Activated B cell treated with CpG ODN at 0.5 μM for 24 hours (primary cell): ENCODE data around the gene NPNT. TPM values are rescaled to one million over a fixed set of nuclear protein-coding genes. Genes with fewer than 3 reads are reported as not detected.

Experiments used
- ATAC-seq: fragments of 200-7000 bp; cut with Tn5 transposase; one replicate; pipeline ENCODE4 v1.10.0; 2021; ENCODE audit warnings: low read depth, mild to moderate bottlenecking, moderate library complexity
- CTCF ChIA-PET: fragments of 350-600 bp; sonication (Branson Sonifier 250); formaldehyde crosslinking; loops from one replicate; lab custom pipeline; 2021; ENCODE audit warnings: antibody characterized with exemption; lab: Charles Lee
- POLR2A ChIA-PET: fragments of 350-600 bp; sonication (Branson Sonifier 250); formaldehyde crosslinking; loops from one replicate; lab custom pipeline; 2021; ENCODE audit warnings: antibody characterized with exemption; lab: Charles Lee
- DNase-seq: peaks from one replicate; pipeline ENCODE4 v3.0.0; 2022
- H3K27ac Mint-ChIP-seq: one replicate; pipeline ENCODE4 v1.8.0; 2020; ENCODE audit warnings: mixed read lengths
- H3K27me3 Mint-ChIP-seq: one replicate; pipeline ENCODE4 v1.8.0; 2021; ENCODE audit warnings: mixed read lengths
- H3K36me3 Mint-ChIP-seq: one replicate; pipeline ENCODE4 v1.8.0; 2021; ENCODE audit warnings: low read depth, mixed read lengths
- H3K4me1 Mint-ChIP-seq: one replicate; pipeline ENCODE4 v1.8.0; 2021; ENCODE audit warnings: mixed read lengths
- H3K4me3 Mint-ChIP-seq: one replicate; pipeline ENCODE4 v1.8.0; 2020; ENCODE audit warnings: mild to moderate bottlenecking, mixed read lengths
- H3K9me3 Mint-ChIP-seq: one replicate; pipeline ENCODE4 v1.8.0; 2020; ENCODE audit warnings: mixed read lengths
- intact Hi-C: fragments of 100-400 bp; cut with micrococcal nuclease; formaldehyde crosslinking; loops from one replicate; pipeline ENCODE4 v1.15.1; 2024
- total RNA-seq: library from RNA; stranded (reverse); gene quantifications from 2 replicates; pipeline ENCODE4 v1.2.3, GENCODE V29; 2022
- TF ChIP-seq, protein P1 (sequence below): fragments of 200-600 bp; IDR thresholded peaks from one replicate; pipeline ENCODE4 v1.8.0; 2022; ENCODE audit warnings: antibody characterized with exemption, mild to moderate bottlenecking

The NPNT gene
- total RNA-seq, 1 donor from 2014 or later: not detected

GRCh38 chr4:105917171-105917685, 22.0 kb downstream of the NPNT start:
- Mint-ChIP-seq H3K36me3 (no peaks in the 10 kb centered on the region), H3K4me1 (no peaks in the 10 kb centered on the region), H3K4me3 (no peak overlapping the region), H3K27me3 (no peaks in the 10 kb centered on the region), H3K9me3 (no peaks in the 10 kb centered on the region), H3K27ac (no peak overlapping the region)
- intact Hi-C loops: no loop called here
- POLR2A ChIA-PET: no interaction called here
- CTCF ChIA-PET: no interaction called here
- TF ChIP-seq, protein P1, sequence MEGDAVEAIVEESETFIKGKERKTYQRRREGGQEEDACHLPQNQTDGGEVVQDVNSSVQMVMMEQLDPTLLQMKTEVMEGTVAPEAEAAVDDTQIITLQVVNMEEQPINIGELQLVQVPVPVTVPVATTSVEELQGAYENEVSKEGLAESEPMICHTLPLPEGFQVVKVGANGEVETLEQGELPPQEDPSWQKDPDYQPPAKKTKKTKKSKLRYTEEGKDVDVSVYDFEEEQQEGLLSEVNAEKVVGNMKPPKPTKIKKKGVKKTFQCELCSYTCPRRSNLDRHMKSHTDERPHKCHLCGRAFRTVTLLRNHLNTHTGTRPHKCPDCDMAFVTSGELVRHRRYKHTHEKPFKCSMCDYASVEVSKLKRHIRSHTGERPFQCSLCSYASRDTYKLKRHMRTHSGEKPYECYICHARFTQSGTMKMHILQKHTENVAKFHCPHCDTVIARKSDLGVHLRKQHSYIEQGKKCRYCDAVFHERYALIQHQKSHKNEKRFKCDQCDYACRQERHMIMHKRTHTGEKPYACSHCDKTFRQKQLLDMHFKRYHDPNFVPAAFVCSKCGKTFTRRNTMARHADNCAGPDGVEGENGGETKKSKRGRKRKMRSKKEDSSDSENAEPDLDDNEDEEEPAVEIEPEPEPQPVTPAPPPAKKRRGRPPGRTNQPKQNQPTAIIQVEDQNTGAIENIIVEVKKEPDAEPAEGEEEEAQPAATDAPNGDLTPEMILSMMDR: no peak
- ATAC-seq (no peak), DNase-seq (no peak)

- Mint-ChIP-seq H3K27me3 (no peaks in the 10 kb centered on the region), H3K9me3 (no peaks in the 10 kb centered on the region), H3K27ac (no peak overlapping the region), H3K36me3 (no peaks in the 10 kb centered on the region), H3K4me1 (no peaks in the 10 kb centered on the region), H3K4me3 (no peak overlapping the region)
- intact Hi-C loops: no loop called here
- CTCF ChIA-PET: no interaction called here
- ATAC-seq: no peak
- POLR2A ChIA-PET: no interaction called here
- no peak for DNase-seq
- TF ChIP-seq, protein P1: no peak
These were observed 26.0 kb downstream of the NPNT start for GRCh38 chr4:105921301-105921700.

GRCh38 chr4:105923497-105924238, 28.4 kb downstream of the NPNT start:
- no peaks in the 10 kb centered on the region for H3K27me3 Mint-ChIP-seq
- DNase-seq (no peak), ATAC-seq (no peak)
- no peaks in the 10 kb centered on the region for H3K9me3 Mint-ChIP-seq
- CTCF ChIA-PET: no interaction called here
- TF ChIP-seq, protein P1: no peak
- no peak overlapping the region for H3K4me3 Mint-ChIP-seq
- H3K4me1 Mint-ChIP-seq: no peaks in the 10 kb centered on the region
- POLR2A ChIA-PET: no interaction called here
- no peak overlapping the region for H3K27ac Mint-ChIP-seq
- intact Hi-C loops: no loop called here
- H3K36me3 Mint-ChIP-seq: no peaks in the 10 kb centered on the region

- CTCF ChIA-PET: no interaction called here
- H3K27me3 Mint-ChIP-seq: no peaks in the 10 kb centered on the region
- TF ChIP-seq, protein P1: no peak
These were observed 29.1 kb downstream of the NPNT start for GRCh38 chr4:105924341-105924740.

DNA sequence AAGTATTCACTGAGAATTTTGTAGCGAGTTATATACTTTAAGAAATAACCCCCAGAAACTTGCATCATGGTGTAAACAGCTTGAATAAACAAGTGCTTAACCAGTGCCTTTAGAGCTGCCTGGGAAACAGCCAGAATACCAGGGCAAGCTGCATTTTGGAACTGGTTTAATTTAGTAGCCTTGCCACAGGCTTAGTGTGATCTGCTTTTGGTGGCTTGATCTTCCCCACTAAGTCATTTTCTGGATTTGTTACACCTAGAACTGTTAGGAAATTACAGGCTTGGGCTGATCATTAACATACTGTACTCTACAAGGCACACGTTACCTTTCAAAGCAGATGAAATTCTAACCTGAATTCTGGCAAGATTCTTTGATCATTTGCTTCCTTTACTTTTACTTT, 35.4 kb downstream of the NPNT start:
- CTCF ChIA-PET: no interaction called here
- DNase-seq: no peak
- H3K9me3 Mint-ChIP-seq: no peaks in the 10 kb centered on the region

More at GRCh38 chr4:105924341-105924740, 29.1 kb downstream of the NPNT start:
- no peak overlapping the region for H3K4me3 Mint-ChIP-seq
- H3K27ac Mint-ChIP-seq: no peak overlapping the region
- no peaks in the 10 kb centered on the region for H3K9me3 Mint-ChIP-seq
- POLR2A ChIA-PET: no interaction called here
- H3K36me3 Mint-ChIP-seq: no peaks in the 10 kb centered on the region
- intact Hi-C loops: no loop called here
- no peak for ATAC-seq
- no peaks in the 10 kb centered on the region for H3K4me1 Mint-ChIP-seq
- no peak for DNase-seq

More for the DNA sequence above, 35.4 kb downstream of the NPNT start:
- H3K27me3 Mint-ChIP-seq: no peaks in the 10 kb centered on the region
- H3K4me3 Mint-ChIP-seq: no peak overlapping the region
- no peaks in the 10 kb centered on the region for H3K36me3 Mint-ChIP-seq
- no peaks in the 10 kb centered on the region for H3K4me1 Mint-ChIP-seq
- POLR2A ChIA-PET: no interaction called here
- TF ChIP-seq, protein P1: no peak
- intact Hi-C loops: no loop called here
- H3K27ac Mint-ChIP-seq: no peak overlapping the region
- no peak for ATAC-seq
